ENCODE data around the gene TSPAN4.

Gene TSPAN4

DNA sequence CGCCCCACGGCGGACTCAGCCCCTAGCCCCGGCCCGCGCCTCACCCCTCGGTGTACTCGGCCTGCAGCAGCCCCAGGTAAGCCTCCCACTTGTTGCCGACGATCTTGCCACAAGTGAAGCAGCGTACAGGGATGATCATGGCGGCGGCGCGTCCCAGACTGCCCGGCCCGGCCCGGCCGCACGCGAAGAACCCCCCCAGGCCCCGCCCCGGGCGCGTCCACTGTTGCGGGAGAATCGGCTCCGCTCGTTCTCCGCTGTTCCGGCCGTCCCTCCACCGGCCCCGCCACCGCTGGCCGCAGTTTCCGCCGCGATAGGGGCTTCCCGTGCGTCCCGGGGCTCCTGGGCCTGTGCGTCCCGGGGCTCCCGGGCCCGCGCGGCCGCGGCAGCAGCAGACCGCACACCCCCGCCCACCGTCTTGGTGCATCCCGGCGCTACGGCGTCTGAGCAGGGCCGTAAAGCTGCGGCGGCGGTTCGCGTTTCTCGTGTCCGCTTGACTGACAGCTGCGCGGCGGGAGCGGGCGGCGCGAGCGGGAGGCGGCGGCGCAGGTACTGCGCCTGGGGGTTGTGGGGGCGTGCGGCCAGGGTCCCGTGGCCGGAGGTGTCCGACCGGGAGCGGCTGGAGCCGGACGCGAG is at the start of gene TSPAN4, which contains the start of gene POLR2L:
Gene TSPAN4 (plus strand): TSS at position 483 of the 633 bp plus-strand sequence. CDS start 7,453 bp downstream, outside the sequence.
Gene POLR2L (minus strand): TSS at position 160 of the 633 bp plus-strand sequence. CDS start 21 bp downstream, at position 139.
- peak within 1 kb of the TSS; percentile 91 for H3K4me3 ChIP-seq (ENCODE audit: low read depth, low read length)
- H3K27ac ChIP-seq = peak within 1 kb of the TSS; percentile 97
- TF ChIP-seq CTCF (IDR thresholded peaks at IDR 0.05; ENCODE audit: low read depth, low read length, missing control alignments) = no peak
- peaks cover 36% of the 10 kb centered on the region for H3K36me3 ChIP-seq (replicated peaks)
- no peaks in the 10 kb centered on the region for H3K27me3 ChIP-seq (replicated peaks)
- DNase-seq = peak; percentile 71
- in situ Hi-C loops (cut with HindIII; ENCODE audit: low pct_ligation_motif_present, low sequenced_read_pairs) = no loop called here

GRCh38 chr11:792873-793272 is 49.8 kb upstream of the TSPAN4 start:
- no peak overlapping the region for H3K4me3 ChIP-seq (ENCODE audit: low read depth, low read length)
- H3K36me3 ChIP-seq (replicated peaks) = peaks cover 17% of the 10 kb centered on the region
- in situ Hi-C loops (cut with HindIII; ENCODE audit: low pct_ligation_motif_present, low sequenced_read_pairs) = no loop called here
- no peak for DNase-seq
- no peaks in the 10 kb centered on the region for H3K27me3 ChIP-seq (replicated peaks)
- H3K27ac ChIP-seq = no peak overlapping the region
- TF ChIP-seq CTCF (IDR thresholded peaks at IDR 0.05; ENCODE audit: low read depth, low read length, missing control alignments) = no peak

- in situ Hi-C loops (cut with HindIII; ENCODE audit: low pct_ligation_motif_present, low sequenced_read_pairs) = no loop called here
- Histone ChIP-seq H3K36me3 (replicated peaks) (peaks cover 17% of the 10 kb centered on the region), H3K27me3 (replicated peaks) (no peaks in the 10 kb centered on the region), H3K4me3 (ENCODE audit: low read depth, low read length) (no peak overlapping the region), H3K27ac (no peak overlapping the region)
- DNase-seq = no peak
- TF ChIP-seq CTCF (IDR thresholded peaks at IDR 0.05; ENCODE audit: low read depth, low read length, missing control alignments) = no peak
Observed at GRCh38 chr11:793556-793955, 49.1 kb upstream of the TSPAN4 start.

- Histone ChIP-seq H3K4me3 (ENCODE audit: low read depth, low read length) (no peak overlapping the region), H3K36me3 (replicated peaks) (peaks cover 20% of the 10 kb centered on the region), H3K27ac (no peak overlapping the region), H3K27me3 (replicated peaks) (no peaks in the 10 kb centered on the region)
- in situ Hi-C loops (cut with HindIII; ENCODE audit: low pct_ligation_motif_present, low sequenced_read_pairs) = no loop called here
- DNase-seq = no peak
- TF ChIP-seq CTCF (IDR thresholded peaks at IDR 0.05; ENCODE audit: low read depth, low read length, missing control alignments) = no peak
Observed at GRCh38 chr11:794013-794765, 48.5 kb upstream of the TSPAN4 start.

DNA sequence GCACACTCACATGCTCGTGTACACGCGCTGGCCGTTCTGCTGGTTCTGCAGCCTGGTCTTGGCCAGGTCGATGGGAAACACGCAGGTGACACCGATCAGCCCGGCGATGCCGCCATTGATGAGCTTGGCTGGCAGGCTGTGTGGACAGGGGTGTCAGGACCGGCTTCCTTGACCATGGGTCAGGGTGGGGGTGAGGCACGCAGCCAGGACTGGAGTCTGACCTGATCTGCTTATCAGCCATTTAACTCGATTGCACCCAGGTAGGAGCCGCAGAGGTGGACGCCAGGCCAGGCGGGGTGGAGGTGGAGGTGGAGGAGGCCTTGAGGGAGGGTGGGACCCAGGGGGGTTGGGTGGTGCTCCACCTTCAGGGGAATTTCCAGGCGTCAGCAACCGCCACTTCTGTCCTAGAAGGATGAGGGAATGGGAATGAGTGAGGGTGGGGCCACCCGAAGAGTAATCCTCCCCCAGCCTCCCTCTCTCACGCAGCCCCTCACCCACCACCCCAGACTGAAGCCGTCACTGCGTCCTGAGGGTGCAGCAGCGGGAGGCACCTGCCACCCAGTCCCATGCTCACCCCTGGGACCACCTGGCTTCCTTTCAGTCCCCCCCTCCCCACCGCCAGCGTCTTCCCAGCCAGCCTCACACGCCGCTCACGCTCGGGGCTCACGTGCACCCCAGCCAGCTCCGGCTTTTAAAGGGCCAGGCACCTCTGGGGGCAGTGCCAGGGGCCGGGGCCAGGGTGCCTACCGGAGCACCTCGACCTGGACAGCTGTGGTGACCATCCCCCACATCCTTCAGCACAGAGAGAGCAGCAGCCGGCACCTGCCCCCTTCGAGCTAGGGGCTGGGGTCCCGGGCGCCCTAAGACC is 47.7 kb upstream of the TSPAN4 start:
- Histone ChIP-seq H3K4me3 (ENCODE audit: low read depth, low read length) (no peak overlapping the region), H3K36me3 (replicated peaks) (peaks cover 23% of the 10 kb centered on the region), H3K27ac (no peak overlapping the region), H3K27me3 (replicated peaks) (no peaks in the 10 kb centered on the region)
- no peak for DNase-seq
- no peak for TF ChIP-seq CTCF (IDR thresholded peaks at IDR 0.05; ENCODE audit: low read depth, low read length, missing control alignments)
- in situ Hi-C loops (cut with HindIII; ENCODE audit: low pct_ligation_motif_present, low sequenced_read_pairs) = no loop called here
